ENCODE results near the gene KCNC1. TPM values are rescaled to one million over a fixed set of nuclear protein-coding genes. Genes with fewer than 3 reads are reported as not detected.

Gene KCNC1
- total and polyA plus RNA-seq, 9 of the 15 experiments (the other 6 are each of a cell fraction or from before 2014, with no cell fraction given): 0.05 to 0.08 TPM; not detected in 7

- TF ChIP-seq, protein P1, sequence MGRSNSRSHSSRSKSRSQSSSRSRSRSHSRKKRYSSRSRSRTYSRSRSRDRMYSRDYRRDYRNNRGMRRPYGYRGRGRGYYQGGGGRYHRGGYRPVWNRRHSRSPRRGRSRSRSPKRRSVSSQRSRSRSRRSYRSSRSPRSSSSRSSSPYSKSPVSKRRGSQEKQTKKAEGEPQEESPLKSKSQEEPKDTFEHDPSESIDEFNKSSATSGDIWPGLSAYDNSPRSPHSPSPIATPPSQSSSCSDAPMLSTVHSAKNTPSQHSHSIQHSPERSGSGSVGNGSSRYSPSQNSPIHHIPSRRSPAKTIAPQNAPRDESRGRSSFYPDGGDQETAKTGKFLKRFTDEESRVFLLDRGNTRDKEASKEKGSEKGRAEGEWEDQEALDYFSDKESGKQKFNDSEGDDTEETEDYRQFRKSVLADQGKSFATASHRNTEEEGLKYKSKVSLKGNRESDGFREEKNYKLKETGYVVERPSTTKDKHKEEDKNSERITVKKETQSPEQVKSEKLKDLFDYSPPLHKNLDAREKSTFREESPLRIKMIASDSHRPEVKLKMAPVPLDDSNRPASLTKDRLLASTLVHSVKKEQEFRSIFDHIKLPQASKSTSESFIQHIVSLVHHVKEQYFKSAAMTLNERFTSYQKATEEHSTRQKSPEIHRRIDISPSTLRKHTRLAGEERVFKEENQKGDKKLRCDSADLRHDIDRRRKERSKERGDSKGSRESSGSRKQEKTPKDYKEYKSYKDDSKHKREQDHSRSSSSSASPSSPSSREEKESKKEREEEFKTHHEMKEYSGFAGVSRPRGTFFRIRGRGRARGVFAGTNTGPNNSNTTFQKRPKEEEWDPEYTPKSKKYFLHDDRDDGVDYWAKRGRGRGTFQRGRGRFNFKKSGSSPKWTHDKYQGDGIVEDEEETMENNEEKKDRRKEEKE (IDR thresholded peaks at IDR 0.05; ENCODE audit: borderline replicate concordance in 1 of 2, control insufficient read depth in 1 of 2, low read depth in 2 of 2, low read length in 1 of 2): no peak
- TF ChIP-seq, protein P2, sequence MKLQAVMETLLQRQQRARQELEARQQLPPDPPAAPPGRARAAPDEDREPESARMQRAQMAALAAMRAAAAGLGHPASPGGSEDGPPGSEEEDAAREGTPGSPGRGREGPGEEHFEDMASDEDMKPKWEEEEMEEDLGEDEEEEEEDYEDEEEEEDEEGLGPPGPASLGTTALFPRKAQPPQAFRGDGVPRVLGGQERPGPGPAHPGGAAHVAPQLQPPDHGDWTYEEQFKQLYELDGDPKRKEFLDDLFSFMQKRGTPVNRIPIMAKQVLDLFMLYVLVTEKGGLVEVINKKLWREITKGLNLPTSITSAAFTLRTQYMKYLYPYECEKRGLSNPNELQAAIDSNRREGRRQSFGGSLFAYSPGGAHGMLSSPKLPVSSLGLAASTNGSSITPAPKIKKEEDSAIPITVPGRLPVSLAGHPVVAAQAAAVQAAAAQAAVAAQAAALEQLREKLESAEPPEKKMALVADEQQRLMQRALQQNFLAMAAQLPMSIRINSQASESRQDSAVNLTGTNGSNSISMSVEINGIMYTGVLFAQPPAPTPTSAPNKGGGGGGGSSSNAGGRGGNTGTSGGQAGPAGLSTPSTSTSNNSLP (IDR thresholded peaks at IDR 0.05; ENCODE audit: borderline replicate concordance, low read depth, low read length): no peak
- no peak for TF ChIP-seq NFXL1 (CRISPR knock-in tag; IDR thresholded peaks at IDR 0.05)
- TF ChIP-seq, protein P3, sequence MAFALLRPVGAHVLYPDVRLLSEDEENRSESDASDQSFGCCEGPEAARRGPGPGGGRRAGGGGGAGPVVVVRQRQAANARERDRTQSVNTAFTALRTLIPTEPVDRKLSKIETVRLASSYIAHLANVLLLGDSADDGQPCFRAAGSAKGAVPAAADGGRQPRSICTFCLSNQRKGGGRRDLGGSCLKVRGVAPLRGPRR (CRISPR knock-in tag; IDR thresholded peaks at IDR 0.05): no peak
- no peak for TF ChIP-seq BRD4 (IDR thresholded peaks at IDR 0.05)
- TF ChIP-seq ZNF224 (CRISPR knock-in tag; IDR thresholded peaks at IDR 0.05): no peak
- no peak for TF ChIP-seq MECOM (CRISPR knock-in tag; IDR thresholded peaks at IDR 0.05)
- no peak for TF ChIP-seq RBM22 (IDR thresholded peaks at IDR 0.05; ENCODE audit: low read depth, low read length, poor library complexity, severe bottlenecking)
- TF ChIP-seq, protein P4, sequence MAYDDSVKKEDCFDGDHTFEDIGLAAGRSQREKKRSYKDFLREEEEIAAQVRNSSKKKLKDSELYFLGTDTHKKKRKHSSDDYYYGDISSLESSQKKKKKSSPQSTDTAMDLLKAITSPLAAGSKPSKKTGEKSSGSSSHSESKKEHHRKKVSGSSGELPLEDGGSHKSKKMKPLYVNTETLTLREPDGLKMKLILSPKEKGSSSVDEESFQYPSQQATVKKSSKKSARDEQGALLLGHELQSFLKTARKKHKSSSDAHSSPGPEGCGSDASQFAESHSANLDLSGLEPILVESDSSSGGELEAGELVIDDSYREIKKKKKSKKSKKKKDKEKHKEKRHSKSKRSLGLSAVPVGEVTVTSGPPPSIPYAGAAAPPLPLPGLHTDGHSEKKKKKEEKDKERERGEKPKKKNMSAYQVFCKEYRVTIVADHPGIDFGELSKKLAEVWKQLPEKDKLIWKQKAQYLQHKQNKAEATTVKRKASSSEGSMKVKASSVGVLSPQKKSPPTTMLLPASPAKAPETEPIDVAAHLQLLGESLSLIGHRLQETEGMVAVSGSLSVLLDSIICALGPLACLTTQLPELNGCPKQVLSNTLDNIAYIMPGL (CRISPR knock-in tag; IDR thresholded peaks at IDR 0.05): no peak
- TF ChIP-seq GATA2 (CRISPR knock-in tag; IDR thresholded peaks at IDR 0.05): no peak
- TF ChIP-seq KAT8 (IDR thresholded peaks at IDR 0.05; ENCODE audit: low read depth): no peak
- TF ChIP-seq NRF1 (conservative IDR thresholded peaks at IDR 0.05 in 1 of 2, IDR thresholded peaks at IDR 0.05 in 1 of 2): no peak
- no peak for TF ChIP-seq SNAPC5 (CRISPR knock-in tag; IDR thresholded peaks at IDR 0.05)
- no peak for TF ChIP-seq ZFP36 (IDR thresholded peaks at IDR 0.05; ENCODE audit: low read depth, low read length, partially characterized antibody)
- TF ChIP-seq ILK (tag; IDR thresholded peaks at IDR 0.05; ENCODE audit: borderline replicate concordance, low read depth): no peak
- no peak for TF ChIP-seq U2AF2 (optimal IDR thresholded peaks at IDR 0.05; ENCODE audit: low read depth, low read length)
- no peak for TF ChIP-seq ATF4 (CRISPR knock-in tag; IDR thresholded peaks at IDR 0.05)
Observed at GRCh38 chr11:17750801-17751165, 16.2 kb downstream of the KCNC1 start (continued).

Data from K562 (cell line).